Measurements from ENCODE around the gene SPDYE9.
"Not testable (repeated sequence)": the region's sequence is repeated elsewhere in the genome, so short reads cannot be mapped to it uniquely, and the experiment has no call there.

SPDYE9 gene

DNA sequence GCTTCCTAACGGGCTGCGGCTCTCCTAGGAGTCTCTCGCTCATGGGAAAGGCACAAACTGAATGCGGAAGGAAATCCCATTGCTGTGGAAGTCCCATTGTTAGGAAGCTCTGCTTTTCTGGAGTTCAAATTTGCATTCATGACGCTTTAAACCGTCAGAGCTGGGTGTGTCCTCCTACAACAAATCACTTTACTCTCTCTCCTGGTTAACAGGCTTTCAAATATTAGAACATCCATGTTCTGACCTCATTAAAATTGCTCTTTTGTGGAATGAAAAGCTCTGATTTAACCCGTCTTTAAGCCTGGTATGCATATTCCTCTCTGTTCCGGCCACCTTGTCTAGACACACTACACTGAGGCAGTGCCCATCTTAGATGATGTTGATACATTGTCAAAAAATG lies at the start of gene SPDYE9:
SPDYE9 (minus strand) TSS at position 101 of the 400 bp plus-strand sequence. CDS start 1,800 bp downstream, outside the sequence.
- not testable (repeated sequence) for DNase-seq

- DNase-seq = not testable (repeated sequence)
Measured at GRCh38 chr7:73134866-73135265, 49.0 kb upstream of the SPDYE9 start.

DNA sequence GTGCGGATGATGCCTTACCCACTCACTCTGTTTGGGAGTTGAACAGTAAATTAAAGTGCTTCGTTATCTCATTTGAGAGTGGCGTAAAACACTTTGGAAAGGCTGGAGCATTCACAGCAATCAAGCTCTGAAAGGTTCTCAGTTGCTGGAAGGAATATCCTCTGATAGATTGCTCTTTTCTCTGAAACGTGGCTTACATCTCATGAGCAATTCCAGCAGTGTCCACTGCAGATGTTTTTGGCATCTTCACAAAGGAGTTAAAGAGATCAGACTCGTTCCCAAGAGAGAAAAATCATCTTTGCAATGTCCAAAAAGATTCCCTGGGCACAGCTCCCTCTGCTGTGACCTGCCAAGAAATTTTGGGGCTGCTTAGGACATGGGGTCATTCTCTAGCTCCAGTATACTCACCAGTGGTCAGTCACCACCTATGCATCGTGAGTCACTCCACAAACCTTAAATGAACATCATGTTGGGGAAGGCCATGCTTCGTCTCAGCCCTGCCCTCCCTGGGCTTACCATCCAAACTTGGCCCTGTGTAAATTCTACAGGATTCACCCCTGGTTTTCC lies 46.9 kb upstream of the SPDYE9 start:
- not testable (repeated sequence) for DNase-seq

- not testable (repeated sequence) for DNase-seq
Measured at GRCh38 chr7:73130612-73131011, 44.8 kb upstream of the SPDYE9 start.

DNA sequence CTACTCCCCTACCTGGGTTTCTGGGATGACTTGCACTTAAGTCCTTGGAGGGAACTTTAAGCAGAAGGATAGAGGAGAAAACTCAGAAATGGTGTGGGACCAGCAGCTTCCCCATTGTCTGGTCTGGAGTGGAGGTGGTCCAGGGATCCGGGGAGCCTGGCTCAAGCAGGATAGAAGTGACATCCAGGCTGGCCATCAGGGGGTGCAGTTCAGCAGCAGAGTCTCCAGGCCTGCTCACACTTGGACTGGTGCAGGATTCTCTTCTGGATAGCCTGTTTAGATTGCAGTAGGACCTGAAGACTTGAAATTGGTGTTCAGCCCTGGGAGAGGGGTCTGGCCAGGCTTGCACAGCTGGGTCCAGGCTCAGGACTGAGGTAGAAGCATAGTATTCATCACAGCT lies 38.3 kb upstream of the SPDYE9 start:
- DNase-seq = not testable (repeated sequence)

GRCh38 chr7:73122778-73123447 lies 37.1 kb upstream of the SPDYE9 start:
- DNase-seq = not testable (repeated sequence)

DNA sequence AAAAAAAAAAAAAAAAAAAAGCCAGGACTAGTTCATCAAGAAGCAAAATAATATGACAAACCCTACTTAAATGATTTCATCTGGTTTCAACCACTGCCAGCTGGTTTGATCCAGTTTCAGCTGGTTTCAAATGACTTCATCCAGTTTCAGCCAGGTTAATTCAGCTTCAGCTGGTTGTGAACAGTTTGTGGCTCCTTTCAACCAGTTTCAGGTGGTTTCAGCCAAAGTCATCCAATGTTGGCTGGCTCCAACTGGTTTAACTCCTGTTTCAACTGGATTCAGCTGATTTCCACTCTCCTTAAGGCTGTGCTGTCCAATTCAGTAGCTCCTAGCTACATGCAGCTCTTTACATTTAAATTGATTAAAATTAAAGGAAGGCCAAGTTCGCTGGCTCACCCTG lies 32.3 kb upstream of the SPDYE9 start:
- not testable (repeated sequence) for DNase-seq

DNA sequence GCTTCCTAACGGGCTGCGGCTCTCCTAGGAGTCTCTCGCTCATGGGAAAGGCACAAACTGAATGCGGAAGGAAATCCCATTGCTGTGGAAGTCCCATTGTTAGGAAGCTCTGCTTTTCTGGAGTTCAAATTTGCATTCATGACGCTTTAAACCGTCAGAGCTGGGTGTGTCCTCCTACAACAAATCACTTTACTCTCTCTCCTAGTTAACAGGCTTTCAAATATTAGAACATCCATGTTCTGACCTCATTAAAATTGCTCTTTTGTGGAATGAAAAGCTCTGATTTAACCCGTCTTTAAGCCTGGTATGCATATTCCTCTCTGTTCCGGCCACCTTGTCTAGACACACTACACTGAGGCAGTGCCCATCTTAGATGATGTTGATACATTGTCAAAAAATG lies 28.0 kb downstream of the SPDYE9 start, which contains the start of gene SPDYE11:
SPDYE11 (minus strand) TSS at position 101 of the 400 bp plus-strand sequence. CDS start 1,800 bp downstream, outside the sequence.
- DNase-seq = not testable (repeated sequence)

DNA sequence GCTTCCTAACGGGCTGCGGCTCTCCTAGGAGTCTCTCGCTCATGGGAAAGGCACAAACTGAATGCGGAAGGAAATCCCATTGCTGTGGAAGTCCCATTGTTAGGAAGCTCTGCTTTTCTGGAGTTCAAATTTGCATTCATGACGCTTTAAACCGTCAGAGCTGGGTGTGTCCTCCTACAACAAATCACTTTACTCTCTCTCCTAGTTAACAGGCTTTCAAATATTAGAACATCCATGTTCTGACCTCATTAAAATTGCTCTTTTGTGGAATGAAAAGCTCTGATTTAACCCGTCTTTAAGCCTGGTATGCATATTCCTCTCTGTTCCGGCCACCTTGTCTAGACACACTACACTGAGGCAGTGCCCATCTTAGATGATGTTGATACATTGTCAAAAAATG lies 56.2 kb downstream of the SPDYE9 start, which contains the start of gene SPDYE8:
SPDYE8 (minus strand) TSS at position 101 of the 400 bp plus-strand sequence. CDS start 1,800 bp downstream, outside the sequence.
- not testable (repeated sequence) for DNase-seq

All from stimulated activated CD8-positive, alpha-beta memory T cell treated with anti-CD3 and anti-CD28 coated beads, Interleukin-4, amount 100 ng/mL, for 48 hours (primary cell).